HEK293T (cell line): ENCODE results near the gene SLC44A3.

ENCODE experiments used
- CTCF ChIA-PET: fragments of 350-600 bp; formaldehyde crosslinking; extraction: SDS; loops from one replicate; lab custom pipeline; 2021; ENCODE audit warnings: antibody characterized with exemption, inconsistent platforms; lab: Yijun Ruan, JAX
- POLR2A ChIA-PET: fragments of 350-600 bp; formaldehyde crosslinking; extraction: SDS; loops from one replicate; lab custom pipeline; 2020; ENCODE audit warnings: antibody characterized with exemption, inconsistent platforms; lab: Yijun Ruan, JAX
- DNase-seq: peaks from one replicate; pipeline ENCODE4 v3.0.0; 2012; ENCODE audit warnings: mixed read lengths; ENCODE audit errors: extremely low spot score
- ARNT ChIP-seq: fragments of 450-650 bp; IDR thresholded peaks from 2 replicates; pipeline ENCODE4 v1.6.1; 2017; ENCODE audit warnings: mild to moderate bottlenecking
- BHLHE40 ChIP-seq: fragments of 450-650 bp; IDR thresholded peaks from 2 replicates; pipeline ENCODE4 v1.6.1; 2016; ENCODE audit warnings: mild to moderate bottlenecking, moderate library complexity, borderline replicate concordance
- CTBP1 ChIP-seq: fragments of 450-650 bp; IDR thresholded peaks from 2 replicates; pipeline ENCODE4 v1.6.1; 2016; ENCODE audit warnings: borderline replicate concordance
- ELF4 ChIP-seq: fragments of 450-650 bp; IDR thresholded peaks from 2 replicates; pipeline ENCODE4 v1.6.1; 2017; ENCODE audit warnings: antibody characterized with exemption
- FOXA1 ChIP-seq: fragments of 450-650 bp; IDR thresholded peaks from 2 replicates; pipeline ENCODE4 v1.6.1; 2016; ENCODE audit warnings: mild to moderate bottlenecking
- FOXK2 ChIP-seq: fragments of 450-650 bp; IDR thresholded peaks from 2 replicates; pipeline ENCODE4 v1.6.1; 2016; ENCODE audit warnings: mild to moderate bottlenecking
- FOXM1 ChIP-seq: fragments of 450-650 bp; IDR thresholded peaks from 2 replicates; pipeline ENCODE4 v1.6.1; 2017; ENCODE audit warnings: mild to moderate bottlenecking, borderline replicate concordance
- HDGF ChIP-seq: fragments of 450-650 bp; IDR thresholded peaks from 2 replicates; pipeline ENCODE4 v1.6.1; 2017; ENCODE audit warnings: antibody characterized with exemption, borderline replicate concordance
- L3MBTL2 ChIP-seq: fragments of 450-650 bp; conservative IDR thresholded peaks from 2 replicates; pipeline ENCODE4 v1.6.1; 2016; ENCODE audit warnings: mild to moderate bottlenecking
- LEF1 ChIP-seq: fragments of 450-650 bp; IDR thresholded peaks from 2 replicates; pipeline ENCODE4 v1.6.1; 2017; ENCODE audit warnings: mild to moderate bottlenecking, borderline replicate concordance
- NFRKB ChIP-seq: fragments of 450-650 bp; IDR thresholded peaks from 2 replicates; pipeline ENCODE4 v1.6.1; 2016; ENCODE audit warnings: mild to moderate bottlenecking, moderate library complexity
- PKNOX1 ChIP-seq: fragments of 450-650 bp; IDR thresholded peaks from 2 replicates; pipeline ENCODE4 v1.6.1; 2016
- SP1 ChIP-seq: fragments of 450-650 bp; IDR thresholded peaks from 2 replicates; pipeline ENCODE4 v1.6.1; 2017
- SUZ12 ChIP-seq: fragments of 450-650 bp; IDR thresholded peaks from 2 replicates; pipeline ENCODE4 v1.6.1; 2016; ENCODE audit warnings: mild to moderate bottlenecking
- TARDBP ChIP-seq: fragments of 450-650 bp; IDR thresholded peaks from 2 replicates; pipeline ENCODE4 v1.6.1; 2016
- ZNF384 ChIP-seq: fragments of 450-650 bp; IDR thresholded peaks from 2 replicates; pipeline ENCODE4 v1.6.1; 2016

Gene SLC44A3

GRCh38 chr1:94805912-94806311 lies 14.2 kb upstream of the SLC44A3 start:
- peak; percentile 69 for DNase-seq
- TF ChIP-seq CTBP1 (0 out of 2 replicates have a peak, but pooled peaks have one; percentile 28), ELF4 (no peak)
- ChIA-PET CTCF (interaction anchor here (0.7 to 2.3 kb wide), 8 partner anchors 19 to 388 kb away, joined by 3 to 13 read pairs (median 6); no protein-coding TSS in a partner anchor), POLR2A (no interaction called here)

GRCh38 chr1:94806441-94806871 lies 13.7 kb upstream of the SLC44A3 start:
- ChIA-PET POLR2A (no interaction called here), CTCF (interaction anchor here (0.8 to 2.3 kb wide), 7 partner anchors 18 to 471 kb away, joined by 3 to 13 read pairs (median 5); no protein-coding TSS in a partner anchor)
- TF ChIP-seq BHLHE40 (no peak), LEF1 (no peak), FOXM1 (no peak), ARNT (no peak), L3MBTL2 (no peak)
- DNase-seq, result no peak

GRCh38 chr1:94807742-94808491 lies 12.2 kb upstream of the SLC44A3 start:
- CTCF ChIA-PET, result interaction anchor here (0.6 to 1.7 kb wide), 7 partner anchors 10 to 472 kb away, joined by 3 to 10 read pairs (median 3); no protein-coding TSS in a partner anchor
- POLR2A ChIA-PET, result no interaction called here
- no peak for DNase-seq
- no peak for TF ChIP-seq HDGF
- TF ChIP-seq SP1, result no peak

- DNase-seq, result no peak
- CTCF ChIA-PET, result interaction anchor here (0.6 to 0.7 kb wide), 3 partner anchors 187 to 323 kb away, joined by 3 to 4 read pairs (median 3); no protein-coding TSS in a partner anchor
- POLR2A ChIA-PET, result no interaction called here
- TF ChIP-seq TARDBP (no peak), BHLHE40 (no peak), L3MBTL2 (no peak), SP1 (no peak), SUZ12 (no peak), PKNOX1 (no peak)
Observed at GRCh38 chr1:94808669-94809068, 11.5 kb upstream of the SLC44A3 start.

- no peak for TF ChIP-seq BHLHE40
- ChIA-PET POLR2A (no interaction called here), CTCF (interaction anchor here (0.9 kb wide), 1 partner anchor 231 kb away, joined by 11 read pairs; no protein-coding TSS in a partner anchor)
- no peak for DNase-seq
Observed at GRCh38 chr1:94812985-94813384, 7.2 kb upstream of the SLC44A3 start.

GRCh38 chr1:94816030-94816429 lies 4.1 kb upstream of the SLC44A3 start:
- no peak for TF ChIP-seq SP1
- no peak for TF ChIP-seq TARDBP
- TF ChIP-seq FOXA1, result no peak
- no peak for TF ChIP-seq NFRKB
- TF ChIP-seq BHLHE40, result no peak
- TF ChIP-seq ELF4, result no peak
- TF ChIP-seq HDGF, result no peak
- TF ChIP-seq ZNF384, result no peak
- no peak for TF ChIP-seq FOXK2
- TF ChIP-seq L3MBTL2, result no peak
- TF ChIP-seq FOXM1, result no peak
- no peak for TF ChIP-seq CTBP1
- TF ChIP-seq PKNOX1, result no peak
- TF ChIP-seq SUZ12, result no peak
- TF ChIP-seq LEF1, result no peak
- TF ChIP-seq ARNT, result no peak
- CTCF ChIA-PET, result no interaction called here
- POLR2A ChIA-PET, result no interaction called here
- no peak for DNase-seq

GRCh38 chr1:94817712-94818111 lies 2.4 kb upstream of the SLC44A3 start:
- DNase-seq, result no peak
- CTCF ChIA-PET, result interaction anchor here (0.6 to 1.2 kb wide), 2 partner anchors 226 to 581 kb away, joined by 3 read pairs; no protein-coding TSS in a partner anchor
- POLR2A ChIA-PET, result no interaction called here
- TF ChIP-seq ZNF384 (no peak), BHLHE40 (no peak), ELF4 (no peak), HDGF (no peak), SUZ12 (no peak), TARDBP (no peak), L3MBTL2 (no peak), CTBP1 (no peak), FOXA1 (no peak), FOXK2 (no peak), ARNT (no peak), PKNOX1 (no peak), SP1 (no peak), LEF1 (no peak)
